HG03575 (cell line): Measurements from ENCODE around the gene DMKN.

ENCODE experiments used
- ATAC-seq: cut with Tn5 transposase; IDR thresholded peaks from one replicate; pipeline ENCODE4 v1.9.1; 2021; ENCODE audit not compliant: unreplicated experiment, insufficient number of reproducible peaks, low FRiP score; ENCODE audit errors: extremely low read depth

The DMKN gene

DNA sequence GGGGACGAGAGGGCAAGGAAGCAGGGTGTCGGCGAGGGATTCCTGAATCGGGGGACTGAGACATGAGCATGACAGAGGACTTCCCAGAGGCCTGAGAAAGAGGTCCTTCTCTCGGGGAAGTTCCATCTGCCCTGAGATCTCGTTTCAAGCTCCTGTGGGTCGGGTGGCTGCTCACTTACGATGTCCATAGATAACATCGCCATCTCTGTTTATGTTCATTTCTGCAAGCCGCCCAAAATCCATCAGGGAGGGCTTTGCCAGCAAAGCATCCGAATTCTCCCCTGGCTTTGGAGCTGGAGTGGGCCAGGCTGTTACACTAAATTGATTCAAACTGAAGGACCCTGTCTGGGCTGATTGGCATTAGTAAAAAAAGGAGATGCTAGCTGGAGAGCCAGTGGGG is 5.9 kb downstream of the DMKN start:
- ATAC-seq = no peak

DNA sequence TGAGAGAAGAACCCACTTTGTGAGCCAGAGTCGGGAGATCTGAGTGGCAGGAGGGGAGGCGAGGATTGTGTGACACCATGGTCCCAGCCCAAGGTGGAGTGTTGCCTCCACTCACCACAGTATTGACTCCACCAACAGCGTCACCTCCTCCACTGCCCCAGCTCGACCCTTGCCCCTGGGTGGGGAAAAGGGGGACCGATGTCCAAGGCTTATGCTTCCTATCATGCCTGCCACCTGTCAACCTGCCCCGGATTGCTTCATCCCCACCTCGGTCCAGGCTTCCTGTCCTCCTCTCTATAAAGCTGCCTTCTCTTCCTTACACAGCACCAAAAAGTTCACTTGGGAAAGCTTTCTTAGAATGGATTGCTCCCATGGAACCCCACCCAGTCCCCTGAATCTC is 7.4 kb downstream of the DMKN start:
- ATAC-seq = no peak

DNA sequence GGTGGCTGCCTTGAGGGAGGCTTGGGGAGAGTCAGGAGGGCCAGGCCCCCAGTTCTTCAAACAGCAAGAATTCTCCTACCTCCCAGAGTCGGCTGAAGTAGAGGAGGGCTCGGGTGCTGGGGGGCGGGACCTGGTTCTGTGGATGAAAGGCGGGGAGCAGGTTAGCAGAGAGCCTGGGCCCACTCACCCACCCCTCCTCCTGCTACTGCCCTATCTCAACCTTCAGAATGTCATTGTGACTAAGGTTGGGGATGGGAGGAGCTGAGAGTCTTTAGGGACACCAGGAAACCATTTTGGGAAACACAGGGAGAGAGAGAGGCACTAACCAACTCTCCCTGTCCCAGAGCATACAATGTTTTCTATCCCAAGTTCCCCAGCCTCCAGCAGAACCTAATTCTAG is 10.7 kb downstream of the DMKN start:
- no peak for ATAC-seq

DNA sequence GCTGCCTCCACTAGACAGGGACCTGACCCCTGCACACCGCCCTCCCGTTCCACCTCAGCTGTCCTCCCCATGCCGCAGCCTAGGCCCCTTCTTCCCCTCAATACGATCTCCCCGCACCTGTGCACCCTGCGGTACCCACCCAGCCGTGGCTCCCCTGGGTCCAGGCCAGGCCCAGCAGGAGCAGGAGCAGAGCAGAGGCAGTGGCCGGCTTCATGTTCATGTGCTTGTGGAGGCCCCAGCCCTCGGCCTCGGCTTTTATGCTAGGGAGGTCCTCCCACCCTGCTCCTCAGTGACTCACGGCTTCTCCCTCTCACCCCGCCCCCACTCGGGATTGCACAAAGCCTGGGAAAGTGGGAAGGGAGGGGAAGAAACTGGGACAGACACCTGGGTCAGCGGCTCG is 11.8 kb downstream of the DMKN start:
- ATAC-seq = no peak

DNA sequence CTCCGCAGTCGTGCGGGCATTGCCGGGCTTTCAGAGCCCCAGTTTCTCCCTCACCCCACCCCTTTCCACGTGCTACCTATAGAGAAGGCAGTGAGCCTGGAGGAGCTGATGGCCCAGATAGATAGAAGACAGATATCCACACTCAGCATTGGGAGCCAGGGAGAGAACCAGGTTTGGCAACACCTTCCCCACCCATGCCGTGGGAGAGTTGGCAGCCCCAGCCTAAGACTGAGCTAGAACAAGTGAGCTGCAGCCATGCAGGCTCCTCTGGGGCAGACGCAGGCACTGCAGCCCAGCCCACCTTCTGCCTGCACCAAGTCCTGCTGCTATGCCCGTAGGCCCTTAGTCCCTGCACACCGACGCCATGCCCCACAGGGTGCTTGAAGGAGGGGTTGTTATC is 12.8 kb downstream of the DMKN start:
- no peak for ATAC-seq

DNA sequence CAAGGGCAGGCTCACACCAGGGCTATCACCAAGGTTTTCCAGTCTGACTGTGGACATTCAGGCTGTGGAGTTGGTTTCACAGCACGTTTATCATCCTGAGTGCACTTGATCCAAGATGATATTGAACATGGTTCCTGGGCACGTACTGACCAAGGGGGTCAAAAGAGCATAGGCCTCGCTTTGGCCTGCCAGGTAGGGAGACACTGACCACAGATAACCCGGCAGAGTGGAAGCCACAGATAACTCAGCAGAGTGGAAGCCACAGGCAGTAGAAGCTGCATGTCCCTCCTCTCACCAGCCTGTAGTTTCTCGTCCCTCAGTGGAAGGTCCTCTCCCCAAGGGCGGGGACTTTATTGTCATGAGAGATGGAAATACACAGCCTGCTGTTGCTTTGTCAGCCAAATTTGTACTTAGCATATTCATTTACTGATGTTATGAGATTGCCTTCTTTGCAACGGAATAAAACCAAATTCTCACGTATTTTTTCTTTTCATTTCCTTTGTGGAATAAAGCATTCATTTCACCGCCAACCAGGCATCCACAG is 14.4 kb downstream of the DMKN start:
- no peak for ATAC-seq

DNA sequence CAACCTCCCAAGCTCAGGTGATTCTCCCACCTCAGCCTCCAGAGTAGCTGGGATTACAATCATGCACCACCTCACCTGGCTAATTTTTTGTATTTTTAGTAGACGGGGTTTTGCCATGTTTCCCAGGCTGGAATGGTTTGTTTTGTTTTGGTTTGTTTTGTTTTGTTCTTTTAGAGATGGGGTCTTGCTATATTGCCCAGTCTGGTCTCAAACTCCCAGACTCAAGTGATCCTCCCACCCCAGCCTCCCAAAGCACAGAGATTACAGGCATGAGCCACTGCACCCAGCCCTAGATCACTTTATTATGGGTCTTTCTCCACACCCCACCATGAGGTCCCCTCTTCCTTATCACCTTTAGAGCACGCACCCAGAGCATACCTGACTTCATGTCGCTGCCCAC is 15.2 kb downstream of the DMKN start:
- no peak for ATAC-seq

DNA sequence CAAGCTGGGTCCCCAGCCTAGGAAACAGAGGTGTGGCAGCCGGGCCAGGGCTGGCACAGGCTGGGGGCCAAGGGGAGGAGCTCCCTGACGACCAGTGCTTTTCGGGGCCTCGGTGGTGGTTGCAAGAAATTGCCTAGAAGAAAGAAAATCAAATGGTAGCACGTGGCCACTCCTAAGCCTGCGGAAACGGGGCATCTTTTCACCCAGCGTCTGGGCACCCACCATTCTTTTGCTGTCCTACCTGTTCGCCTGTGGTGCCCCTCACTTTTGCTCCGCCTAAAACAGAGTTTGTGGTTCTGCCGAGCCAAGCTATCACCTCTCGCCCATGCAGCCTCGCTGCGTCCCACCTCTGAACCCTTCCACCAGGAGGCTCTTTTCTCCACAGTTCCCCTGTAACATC is 16.0 kb downstream of the DMKN start:
- no peak for ATAC-seq

DNA sequence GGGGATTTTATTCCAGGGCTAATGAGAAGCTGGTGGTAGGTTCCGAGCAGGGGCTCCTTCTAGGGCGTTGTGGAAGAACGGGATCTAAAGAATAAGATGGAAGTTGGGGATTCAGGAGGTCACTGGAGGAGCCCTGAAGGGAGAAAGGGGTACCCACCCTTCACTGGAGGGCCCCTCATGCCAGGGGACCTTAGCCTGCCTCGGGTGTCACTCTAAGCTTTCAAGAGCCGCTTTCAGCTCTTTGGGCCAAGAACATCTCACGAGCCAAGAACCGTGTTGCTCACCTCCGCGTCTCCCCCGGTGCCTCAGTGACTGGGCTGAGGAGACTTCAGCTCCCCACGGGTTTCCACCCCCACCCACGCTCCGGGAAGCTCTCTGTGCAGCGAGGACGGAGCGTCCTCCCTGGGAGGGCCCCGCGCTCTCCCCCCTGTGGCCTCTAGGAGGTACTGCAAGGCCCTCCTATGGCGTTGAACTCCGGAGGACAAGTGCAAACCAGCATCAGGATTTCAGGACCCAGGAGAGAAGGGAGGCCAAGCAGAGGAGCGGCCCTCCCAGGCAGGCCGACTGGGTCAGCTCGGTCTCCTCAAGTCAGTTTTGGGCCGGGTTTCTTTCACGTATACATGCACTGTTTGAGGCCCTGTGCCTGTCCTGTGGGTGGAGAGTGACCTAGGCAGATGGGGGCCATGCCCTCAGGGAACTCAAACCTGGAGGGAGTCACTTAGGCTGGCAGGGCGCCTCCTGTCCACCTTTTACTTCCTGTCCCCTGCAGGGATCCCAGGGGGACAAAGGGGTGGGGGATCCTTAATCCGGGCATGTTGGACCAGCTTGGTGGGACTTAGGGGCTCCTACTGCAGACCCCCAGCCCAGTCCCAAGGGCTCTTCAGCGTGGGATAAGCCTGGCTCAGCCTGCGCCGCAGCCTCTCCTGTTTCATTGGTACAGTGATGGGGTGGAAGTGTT is 18.1 kb downstream of the DMKN start:
- ATAC-seq = no peak

DNA sequence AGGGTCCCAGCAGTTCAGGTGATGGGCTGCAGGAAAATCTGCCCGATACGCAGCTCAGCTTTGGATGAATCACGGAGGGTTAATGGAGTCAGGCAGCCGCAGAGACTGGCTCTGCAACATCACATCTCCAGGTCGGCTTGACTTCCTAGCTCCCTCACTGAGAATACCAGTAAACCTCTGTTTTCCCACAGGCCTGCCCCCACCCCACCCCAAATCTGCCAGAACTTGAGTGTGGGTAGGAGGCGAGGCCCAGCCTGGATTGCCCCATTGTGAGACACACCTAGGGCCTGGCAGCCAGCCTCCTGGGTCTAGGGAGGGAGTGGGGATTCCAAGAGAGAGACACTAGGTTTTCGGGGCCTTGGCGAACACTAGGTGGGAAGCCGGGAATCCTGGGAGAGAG is 19.5 kb downstream of the DMKN start:
- ATAC-seq = no peak

DNA sequence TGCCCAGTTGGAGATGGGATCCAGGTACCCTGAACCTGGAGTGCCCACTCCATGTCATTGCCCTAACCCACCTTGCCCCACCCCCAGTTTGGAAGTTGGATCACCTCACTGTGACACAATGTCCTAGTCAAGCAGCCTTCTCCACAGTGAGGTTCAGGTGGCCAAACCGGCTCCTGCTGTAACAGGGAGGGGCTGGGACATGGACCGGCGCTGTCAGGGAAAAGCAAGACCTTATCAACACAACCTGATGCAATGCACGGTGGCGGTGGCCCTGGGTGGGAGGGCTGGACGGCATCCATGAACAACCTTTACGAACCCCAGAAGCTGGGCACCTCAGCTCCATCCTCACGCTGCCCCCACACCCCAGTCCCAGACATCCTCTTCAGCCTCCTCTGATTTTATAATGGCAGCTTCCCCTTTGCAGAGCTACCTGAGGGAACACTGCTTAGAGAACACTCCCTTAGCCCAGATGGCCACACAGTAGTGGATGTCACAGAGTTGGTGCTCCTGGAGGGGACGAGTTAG is 21.6 kb downstream of the DMKN start:
- no peak for ATAC-seq

DNA sequence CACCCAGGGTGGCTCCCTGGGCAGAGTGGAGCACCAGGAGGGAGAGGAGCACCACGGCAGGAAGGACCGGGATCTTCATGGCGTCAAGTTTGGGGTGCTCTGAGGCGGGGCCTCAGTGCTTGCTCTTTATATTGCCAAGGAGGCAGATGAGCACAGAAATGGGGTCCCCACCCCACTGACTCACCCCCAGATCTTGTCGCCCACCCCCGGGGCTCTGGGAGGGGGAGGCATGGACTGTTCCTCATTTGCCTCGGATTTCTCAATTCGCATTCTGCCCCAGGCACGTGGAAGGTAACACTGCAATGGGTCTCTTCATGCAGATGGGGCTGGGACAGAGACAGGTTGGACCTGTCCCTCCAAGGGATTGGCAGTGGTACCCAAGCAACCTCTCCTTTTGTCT is 23.1 kb downstream of the DMKN start, which contains the start of gene KRTDAP:
Gene KRTDAP, minus strand, starts transcription at position 101 of the 400 bp plus-strand sequence. Its CDS starts 22 bp downstream, at position 79.
- no peak for ATAC-seq

DNA sequence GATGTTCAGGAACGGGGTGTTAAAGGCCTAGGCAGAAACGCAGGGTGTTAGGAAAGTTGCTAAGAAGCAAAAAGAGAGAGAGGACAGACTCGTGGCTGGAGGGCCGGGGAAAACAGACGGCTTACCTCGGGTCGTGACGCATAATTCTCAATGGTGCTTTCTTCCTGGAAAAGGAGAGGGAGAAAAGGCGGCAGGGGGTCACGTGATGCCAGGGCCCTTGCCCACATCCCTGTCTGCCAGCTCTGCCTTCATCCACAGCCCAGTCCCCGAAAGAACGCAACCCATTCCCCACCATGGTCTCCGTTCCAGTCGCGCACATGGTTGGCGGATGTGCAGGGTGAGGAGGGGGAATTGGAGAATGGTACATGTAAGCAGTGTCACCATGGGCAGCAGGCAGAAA is 24.8 kb downstream of the DMKN start:
- ATAC-seq = no peak

DNA sequence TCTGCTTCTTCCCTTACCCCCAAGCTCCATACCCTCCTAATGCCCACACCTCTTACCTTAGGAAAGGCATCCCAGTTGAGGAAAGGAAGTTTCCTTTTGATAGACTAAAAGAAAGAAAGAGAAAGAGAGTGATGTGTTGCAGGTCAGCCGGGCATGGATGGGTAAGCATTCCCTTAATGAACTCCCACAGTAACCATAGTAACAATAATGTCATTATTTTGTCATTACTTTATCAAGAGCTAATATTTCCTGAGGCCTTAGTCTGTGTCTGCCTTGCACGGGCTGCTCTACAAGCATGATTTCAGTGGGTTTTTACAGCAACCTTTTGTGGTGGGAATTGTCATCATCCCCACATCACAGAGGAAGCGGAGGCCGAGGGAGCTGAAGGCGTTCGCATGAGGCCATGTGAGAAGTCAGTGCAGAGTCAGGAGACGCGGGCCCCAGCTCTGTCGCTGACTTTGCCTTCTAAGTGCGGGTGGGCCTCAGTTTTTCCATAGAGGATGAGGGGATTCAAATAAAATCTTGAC is 25.7 kb downstream of the DMKN start:
- ATAC-seq = no peak

DNA sequence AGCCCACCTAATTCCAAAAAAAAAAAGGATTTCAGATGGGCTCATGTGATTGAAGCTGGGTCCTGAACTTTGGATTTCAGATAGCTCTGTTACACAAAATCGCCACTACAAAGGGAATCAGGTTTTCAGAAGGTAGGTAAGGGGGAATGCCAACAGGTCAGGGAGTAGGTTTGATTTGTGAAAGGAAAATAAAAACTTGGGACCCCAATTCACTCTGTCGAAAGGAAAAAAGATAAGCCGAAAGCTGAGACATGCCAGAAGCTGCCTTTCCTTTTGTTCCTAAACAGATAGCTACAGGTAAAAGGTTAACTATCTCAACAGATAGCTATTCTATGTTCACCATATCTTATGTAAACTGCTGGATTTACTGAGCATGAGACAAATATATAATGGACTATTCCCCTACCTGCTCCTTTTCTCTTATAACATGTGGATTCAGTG is 27.2 kb downstream of the DMKN start:
- no peak for ATAC-seq

DNA sequence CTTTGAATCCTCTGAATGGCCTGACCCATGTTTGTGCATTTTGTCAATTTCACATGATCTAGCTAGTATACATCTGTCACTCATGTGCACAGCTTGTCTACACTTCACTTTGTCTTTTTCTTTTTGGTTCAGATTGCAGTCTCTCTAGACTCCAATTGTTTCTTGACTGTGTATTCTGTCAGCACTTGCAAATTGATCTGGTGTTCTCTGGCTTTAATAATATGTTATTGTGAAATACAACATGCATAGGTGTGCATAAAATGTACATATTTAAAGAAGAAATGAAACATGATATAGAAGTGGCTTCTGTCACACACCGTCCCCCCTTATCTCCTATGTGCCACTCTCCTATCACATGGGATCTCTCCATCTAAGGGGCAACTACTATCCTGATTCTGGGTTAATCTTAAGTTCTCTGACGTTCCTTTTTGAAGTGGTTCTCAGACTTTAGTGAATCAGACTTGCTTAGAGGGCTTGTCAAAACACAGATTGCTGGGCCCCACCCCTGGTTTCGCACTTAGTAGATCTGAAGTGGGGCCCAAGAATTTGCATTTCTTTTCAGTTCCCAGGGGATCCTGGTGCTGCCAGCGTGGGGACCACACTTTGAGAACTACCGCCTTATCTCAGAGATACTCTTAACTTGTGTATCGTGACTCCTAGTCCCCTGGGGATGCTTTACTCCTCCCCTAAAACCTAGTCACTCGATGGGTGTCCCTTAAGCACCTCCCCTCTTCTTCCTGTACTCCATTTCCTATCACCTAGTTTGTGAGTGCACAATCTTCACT is 29.0 kb downstream of the DMKN start:
- peak; percentile 56 for ATAC-seq

DNA sequence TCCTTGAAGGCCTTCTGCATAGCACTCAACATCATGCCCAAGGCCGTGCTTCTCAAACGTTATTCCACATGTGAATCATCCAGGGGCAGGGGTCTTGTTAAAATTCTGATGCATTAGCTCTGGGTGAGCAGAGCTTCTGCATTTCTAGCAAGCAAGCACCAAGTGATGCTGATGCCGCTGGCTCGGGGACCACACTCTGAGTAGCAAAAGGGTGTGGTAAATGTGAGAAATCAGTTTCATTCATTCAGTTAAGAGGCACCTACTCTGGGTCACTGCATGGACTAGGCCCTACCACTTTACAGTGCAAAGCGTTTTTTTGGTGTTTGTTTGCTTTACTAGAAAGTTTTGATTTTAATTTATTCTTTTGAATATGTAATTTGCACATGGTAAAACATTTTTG is 30.4 kb downstream of the DMKN start:
- no peak for ATAC-seq

DNA sequence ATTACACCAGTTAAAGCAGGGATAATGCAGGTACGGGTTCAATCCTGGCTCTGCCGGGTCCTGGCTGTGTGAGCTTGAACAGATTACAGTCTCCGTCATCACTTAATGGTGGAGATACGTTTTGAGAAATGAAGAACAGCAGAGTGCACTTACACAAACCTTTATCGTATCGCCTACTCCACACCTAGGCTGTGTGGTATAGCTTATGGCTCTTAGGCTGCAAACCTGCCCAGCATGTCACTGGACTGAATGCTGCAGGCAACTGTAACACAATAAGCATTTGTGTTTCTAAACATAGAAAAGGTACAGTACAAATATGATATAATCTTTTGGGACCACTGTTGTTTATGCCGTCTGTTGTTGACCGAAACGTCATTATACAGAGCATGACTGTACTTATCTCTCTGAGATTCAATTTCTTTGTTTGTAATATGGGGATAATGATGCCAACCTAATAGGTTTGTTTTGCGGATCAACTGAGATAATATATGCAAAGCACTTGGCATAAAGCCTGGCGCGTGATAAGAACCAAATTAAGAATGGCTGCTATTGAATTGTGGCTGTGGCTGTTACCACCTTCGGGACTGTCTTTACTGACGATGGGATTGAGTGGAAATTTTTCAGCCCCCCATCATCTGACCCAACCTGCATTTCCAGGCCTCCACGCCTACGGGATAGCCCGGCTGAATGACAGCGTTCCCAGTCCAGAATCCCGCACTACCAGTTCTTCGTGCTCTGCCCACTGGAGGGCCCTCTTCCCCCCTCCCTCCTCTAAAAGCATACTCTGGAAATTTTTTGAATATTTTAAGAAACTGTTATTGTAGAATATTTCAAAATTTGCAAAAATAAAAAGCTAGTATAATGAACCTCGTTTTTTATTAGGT is 34.4 kb downstream of the DMKN start:
- ATAC-seq = no peak
